Measurements from ENCODE around the gene CD200. TPM values are rescaled to one million over a fixed set of nuclear protein-coding genes. Genes with fewer than 3 reads are reported as not detected.

CD200 gene
- total and polyA plus RNA-seq, 10 of the 15 experiments (the other 5 are each of a cell fraction or from before 2014, with no cell fraction given) = 21.2 to 84.3 (median 33.2) TPM

DNA sequence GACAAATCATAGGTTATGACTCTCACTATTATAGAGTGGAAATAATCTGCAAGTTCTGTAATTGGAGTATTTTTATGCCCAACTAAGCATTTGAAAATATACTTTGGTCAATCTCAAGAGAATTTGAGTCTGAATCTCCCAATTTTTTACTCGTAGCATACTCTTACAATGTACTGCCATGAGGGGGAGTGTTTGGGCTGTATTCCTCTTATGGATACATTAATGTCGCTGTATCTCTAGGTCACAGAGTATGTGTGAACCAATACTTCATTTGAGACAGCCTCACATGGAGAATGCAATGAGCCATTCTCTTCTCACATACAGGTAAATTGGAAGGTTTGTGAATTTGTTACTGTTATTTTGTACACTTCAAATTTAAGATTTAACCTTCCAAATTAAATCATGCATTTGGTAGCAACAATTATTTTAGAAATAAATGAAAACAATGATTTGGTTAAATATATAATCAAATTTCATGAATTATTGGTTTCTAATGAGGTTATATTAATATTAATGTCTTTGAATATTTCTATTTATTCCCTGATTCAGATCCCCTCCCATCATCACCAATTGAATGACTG lies 5.5 kb upstream of the CD200 start:
- CTCF ChIA-PET = interaction anchor here (0.6 to 9.1 kb wide), 24 partner anchors 11 to 217 kb away, joined by 3 to 103 read pairs (median 4); partner anchors contain the start of gene SLC9C1
- intact Hi-C loops (cut with micrococcal nuclease; ENCODE audit: unreplicated experiment) (loop anchor here (1.0 to 2.0 kb wide), 5 partner anchors 35 to 215 kb away; no protein-coding TSS in a partner anchor), in situ Hi-C loops (cut with MboI) (no loop called here)
- Histone ChIP-seq H3K4me2 (ENCODE audit: control insufficient read depth, insufficient read depth) (no peak overlapping the region), H3K4me1 (ENCODE audit: control insufficient read depth, insufficient read depth, low read length) (no peaks in the 10 kb centered on the region), H3K27me3 (replicated peaks in 1 of 2; ENCODE audit: control insufficient read depth in 2 of 2, insufficient read depth in 2 of 2, low read length in 1 of 2) (no peaks in the 10 kb centered on the region), H4K20me1 (ENCODE audit: control insufficient read depth, insufficient read depth) (no peaks in the 10 kb centered on the region), H3K9me3 (replicated peaks; ENCODE audit: control insufficient read depth, insufficient read depth, low read length) (no peaks in the 10 kb centered on the region), H2AFZ (ENCODE audit: control insufficient read depth, low read depth, low read length) (no peak overlapping the region), H3K36me3 (ENCODE audit: control insufficient read depth in 2 of 2, insufficient read depth in 2 of 2, low read length in 1 of 2) (no peaks in the 10 kb centered on the region), H3K27ac (ENCODE audit: control insufficient read depth, insufficient read depth) (no peak overlapping the region), H3K9ac (ENCODE audit: control insufficient read depth, insufficient read depth, low read length) (no peak overlapping the region), H3K79me2 (ENCODE audit: control insufficient read depth, insufficient read depth, low read length) (peaks cover 4% of the 10 kb centered on the region), H3K4me3 (no peak overlapping the region)
- SMC1A ChIA-PET (ENCODE audit: uncharacterized antibody, unreplicated experiment) = interaction anchor here (0.7 to 9.2 kb wide), 17 partner anchors 10 to 217 kb away, joined by 3 to 97 read pairs (median 4); partner anchors contain the start of gene SLC9C1
- POLR2A ChIA-PET = interaction anchor here (1.0 kb wide), 1 partner anchor 37 kb away, joined by 3 read pairs; no protein-coding TSS in a partner anchor
- RAD21 ChIA-PET (ENCODE audit: unreplicated experiment) = interaction anchor here (0.6 to 8.8 kb wide), 15 partner anchors 33 to 216 kb away, joined by 3 to 75 read pairs (median 5); partner anchors contain the start of genes BTLA and SLC9C1
- FAIRE-seq = peak; percentile 84
- peak; percentile 79 for DNase-seq (ENCODE audit: low read depth, low spot score)
- ATAC-seq = peak; percentile 100
- no TSS peak for BruUV-seq (replicated peaks)
- 0% methylated on average over 2 of the region's 2 CpGs for WGBS (ENCODE audit: insufficient coverage, insufficient replicate concordance, low lambda C conversion rate, missing lambda C conversion rate)
- TF ChIP-seq, protein P1, sequence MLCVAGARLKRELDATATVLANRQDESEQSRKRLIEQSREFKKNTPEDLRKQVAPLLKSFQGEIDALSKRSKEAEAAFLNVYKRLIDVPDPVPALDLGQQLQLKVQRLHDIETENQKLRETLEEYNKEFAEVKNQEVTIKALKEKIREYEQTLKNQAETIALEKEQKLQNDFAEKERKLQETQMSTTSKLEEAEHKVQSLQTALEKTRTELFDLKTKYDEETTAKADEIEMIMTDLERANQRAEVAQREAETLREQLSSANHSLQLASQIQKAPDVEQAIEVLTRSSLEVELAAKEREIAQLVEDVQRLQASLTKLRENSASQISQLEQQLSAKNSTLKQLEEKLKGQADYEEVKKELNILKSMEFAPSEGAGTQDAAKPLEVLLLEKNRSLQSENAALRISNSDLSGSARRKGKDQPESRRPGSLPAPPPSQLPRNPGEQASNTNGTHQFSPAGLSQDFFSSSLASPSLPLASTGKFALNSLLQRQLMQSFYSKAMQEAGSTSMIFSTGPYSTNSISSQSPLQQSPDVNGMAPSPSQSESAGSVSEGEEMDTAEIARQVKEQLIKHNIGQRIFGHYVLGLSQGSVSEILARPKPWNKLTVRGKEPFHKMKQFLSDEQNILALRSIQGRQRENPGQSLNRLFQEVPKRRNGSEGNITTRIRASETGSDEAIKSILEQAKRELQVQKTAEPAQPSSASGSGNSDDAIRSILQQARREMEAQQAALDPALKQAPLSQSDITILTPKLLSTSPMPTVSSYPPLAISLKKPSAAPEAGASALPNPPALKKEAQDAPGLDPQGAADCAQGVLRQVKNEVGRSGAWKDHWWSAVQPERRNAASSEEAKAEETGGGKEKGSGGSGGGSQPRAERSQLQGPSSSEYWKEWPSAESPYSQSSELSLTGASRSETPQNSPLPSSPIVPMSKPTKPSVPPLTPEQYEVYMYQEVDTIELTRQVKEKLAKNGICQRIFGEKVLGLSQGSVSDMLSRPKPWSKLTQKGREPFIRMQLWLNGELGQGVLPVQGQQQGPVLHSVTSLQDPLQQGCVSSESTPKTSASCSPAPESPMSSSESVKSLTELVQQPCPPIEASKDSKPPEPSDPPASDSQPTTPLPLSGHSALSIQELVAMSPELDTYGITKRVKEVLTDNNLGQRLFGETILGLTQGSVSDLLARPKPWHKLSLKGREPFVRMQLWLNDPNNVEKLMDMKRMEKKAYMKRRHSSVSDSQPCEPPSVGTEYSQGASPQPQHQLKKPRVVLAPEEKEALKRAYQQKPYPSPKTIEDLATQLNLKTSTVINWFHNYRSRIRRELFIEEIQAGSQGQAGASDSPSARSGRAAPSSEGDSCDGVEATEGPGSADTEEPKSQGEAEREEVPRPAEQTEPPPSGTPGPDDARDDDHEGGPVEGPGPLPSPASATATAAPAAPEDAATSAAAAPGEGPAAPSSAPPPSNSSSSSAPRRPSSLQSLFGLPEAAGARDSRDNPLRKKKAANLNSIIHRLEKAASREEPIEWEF (IDR thresholded peaks at IDR 0.05; ENCODE audit: insufficient replicate concordance, low read depth, low read length) = no peak
- no peak for TF ChIP-seq TBL1XR1 (IDR thresholded peaks at IDR 0.05; ENCODE audit: low read depth, low read length)
- no peak for TF ChIP-seq ZSCAN29 (IDR thresholded peaks at IDR 0.05)
- no peak for TF ChIP-seq ETV6 (conservative IDR thresholded peaks at IDR 0.05 in 1 of 2, IDR thresholded peaks at IDR 0.05 in 1 of 2; ENCODE audit: borderline replicate concordance in 1 of 2, low read depth in 1 of 2)
- no peak for TF ChIP-seq BHLHE40 (IDR thresholded peaks at IDR 0.05; ENCODE audit: borderline replicate concordance in 1 of 2, low read depth in 2 of 2, low read length in 1 of 2)
- TF ChIP-seq IKZF1 (conservative IDR thresholded peaks at IDR 0.05) = no peak
- TF ChIP-seq BRCA1 (IDR thresholded peaks at IDR 0.05; ENCODE audit: low read depth, low read length) = no peak
- no peak for TF ChIP-seq PAX8 (IDR thresholded peaks at IDR 0.05)
- TF ChIP-seq POLR2A (IDR thresholded peaks at IDR 0.05; ENCODE audit: low read depth, low read length) = no peak
- peak; percentile 70; the same call in 1 of the 2 replicates for TF ChIP-seq MEF2A (IDR thresholded peaks at IDR 0.05; ENCODE audit: insufficient read depth, low read depth, low read length)
- TF ChIP-seq RFX5 (IDR thresholded peaks at IDR 0.05; ENCODE audit: low read depth, low read length) = no peak
- no peak for TF ChIP-seq CREB1 (IDR thresholded peaks at IDR 0.05; ENCODE audit: low read depth)
- TF ChIP-seq, protein P2, sequence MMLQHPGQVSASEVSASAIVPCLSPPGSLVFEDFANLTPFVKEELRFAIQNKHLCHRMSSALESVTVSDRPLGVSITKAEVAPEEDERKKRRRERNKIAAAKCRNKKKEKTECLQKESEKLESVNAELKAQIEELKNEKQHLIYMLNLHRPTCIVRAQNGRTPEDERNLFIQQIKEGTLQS (IDR thresholded peaks at IDR 0.05; ENCODE audit: borderline replicate concordance, extremely low read depth, low read depth, low read length) = no peak
- no peak for TF ChIP-seq CHD2 (IDR thresholded peaks at IDR 0.05; ENCODE audit: borderline replicate concordance, low read depth, low read length)
- TF ChIP-seq, protein P3, sequence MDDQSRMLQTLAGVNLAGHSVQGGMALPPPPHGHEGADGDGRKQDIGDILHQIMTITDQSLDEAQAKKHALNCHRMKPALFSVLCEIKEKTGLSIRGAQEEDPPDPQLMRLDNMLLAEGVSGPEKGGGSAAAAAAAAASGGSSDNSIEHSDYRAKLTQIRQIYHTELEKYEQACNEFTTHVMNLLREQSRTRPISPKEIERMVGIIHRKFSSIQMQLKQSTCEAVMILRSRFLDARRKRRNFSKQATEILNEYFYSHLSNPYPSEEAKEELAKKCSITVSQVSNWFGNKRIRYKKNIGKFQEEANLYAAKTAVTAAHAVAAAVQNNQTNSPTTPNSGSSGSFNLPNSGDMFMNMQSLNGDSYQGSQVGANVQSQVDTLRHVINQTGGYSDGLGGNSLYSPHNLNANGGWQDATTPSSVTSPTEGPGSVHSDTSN (IDR thresholded peaks at IDR 0.05; ENCODE audit: insufficient replicate concordance, low read depth, low read length) = no peak

Data from GM12878 (cell line).